ENCODE measurements around the gene ZNF511.

Gene ZNF511

GRCh38 chr10:133308421-133309099 lies at the start of gene ZNF511, which contains the start of gene TUBGCP2:
Gene ZNF511, plus strand, starts transcription at chr10:133308914. Its CDS starts 30 bp downstream, at chr10:133308944.
Gene TUBGCP2, minus strand, starts transcription at chr10:133308872. Its CDS starts 5,931 bp downstream, at chr10:133302941.
- TF ChIP-seq CTCF (IDR thresholded peaks at IDR 0.05; ENCODE audit: low read depth, low read length): peak; percentile 35
- peak; percentile 84 for DNase-seq (ENCODE audit: low read depth, low spot score)
- in situ Hi-C loops (cut with HindIII; ENCODE audit: low sequenced_read_pairs): no loop called here
- peak within 1 kb of the TSS; percentile 93 for H3K4me3 ChIP-seq (ENCODE audit: low read depth, low read length)

GRCh38 chr10:133259602-133259989 lies 49.1 kb upstream of the ZNF511 start:
- H3K4me3 ChIP-seq (ENCODE audit: low read depth, low read length): no peak overlapping the region
- in situ Hi-C loops (cut with HindIII; ENCODE audit: low sequenced_read_pairs): no loop called here
- no peak for DNase-seq (ENCODE audit: low read depth, low spot score)
- TF ChIP-seq CTCF (IDR thresholded peaks at IDR 0.05; ENCODE audit: low read depth, low read length): no peak

- DNase-seq (ENCODE audit: low read depth, low spot score): peak; percentile 22
- peak overlapping the region; percentile 35 for H3K4me3 ChIP-seq (ENCODE audit: low read depth, low read length)
- TF ChIP-seq CTCF (IDR thresholded peaks at IDR 0.05; ENCODE audit: low read depth, low read length): no peak
- in situ Hi-C loops (cut with HindIII; ENCODE audit: low sequenced_read_pairs): no loop called here
Measured at GRCh38 chr10:133260895-133261725, 47.6 kb upstream of the ZNF511 start.

GRCh38 chr10:133261726-133262325 lies 46.9 kb upstream of the ZNF511 start:
- peak; percentile 44 for DNase-seq (ENCODE audit: low read depth, low spot score)
- peak overlapping the region; percentile 37 for H3K4me3 ChIP-seq (ENCODE audit: low read depth, low read length)
- in situ Hi-C loops (cut with HindIII; ENCODE audit: low sequenced_read_pairs): no loop called here
- TF ChIP-seq CTCF (IDR thresholded peaks at IDR 0.05; ENCODE audit: low read depth, low read length): no peak

- H3K4me3 ChIP-seq (ENCODE audit: low read depth, low read length): no peak overlapping the region
- TF ChIP-seq CTCF (IDR thresholded peaks at IDR 0.05; ENCODE audit: low read depth, low read length): no peak
- in situ Hi-C loops (cut with HindIII; ENCODE audit: low sequenced_read_pairs): no loop called here
- DNase-seq (ENCODE audit: low read depth, low spot score): no peak
Measured at GRCh38 chr10:133262696-133263095, 46.0 kb upstream of the ZNF511 start.

GRCh38 chr10:133263674-133264073 lies 45.0 kb upstream of the ZNF511 start:
- in situ Hi-C loops (cut with HindIII; ENCODE audit: low sequenced_read_pairs): no loop called here
- H3K4me3 ChIP-seq (ENCODE audit: low read depth, low read length): no peak overlapping the region
- TF ChIP-seq CTCF (IDR thresholded peaks at IDR 0.05; ENCODE audit: low read depth, low read length): no peak
- DNase-seq (ENCODE audit: low read depth, low spot score): no peak
